Psoas muscle (tissue), 8 donors: ENCODE data around the gene GPRIN3. TPM values are rescaled to one million over a fixed set of nuclear protein-coding genes. Genes with fewer than 3 reads are reported as not detected.

Experiments
- ATAC-seq, 4 donors: fragments of 200-7000 bp; cut with Tn5 transposase; one replicate each; pipeline ENCODE4 v1.9.1; 2020; ENCODE audit warnings: moderate library complexity in 3 of 4, mild to moderate bottlenecking in 2 of 4
- DNase-seq, 2 donors: peaks; one replicate each; pipeline ENCODE4 v3.0.0-alpha.2; 2020
- H3K27ac ChIP-seq: fragments of 200-600 bp; one replicate; pipeline ENCODE4 v1.8.0; 2022
- H3K27me3 ChIP-seq, 3 donors: fragments of 200-600 bp in 1 of 3; one replicate each; pipeline versions ENCODE4 v1.6.1 to v1.8.0; 2013 to 2022; ENCODE audit warnings: low read length in 2 of 3, mild to moderate bottlenecking in 2 of 3, moderate library complexity in 1 of 3; ENCODE audit not compliant: insufficient read depth in 3 of 3
- H3K36me3 ChIP-seq, 2 donors: fragments of 200-600 bp in 1 of 2; one replicate each; pipeline versions ENCODE4 v1.6.1 to v1.8.0; 2013 to 2022; ENCODE audit warnings: low read depth in 1 of 2, mild to moderate bottlenecking in 1 of 2, moderate library complexity in 1 of 2; ENCODE audit not compliant: insufficient read depth in 1 of 2
- H3K4me1 ChIP-seq: fragments of 200-600 bp; one replicate; pipeline ENCODE4 v1.8.0; 2022
- H3K4me3 ChIP-seq: fragments of 200-600 bp; one replicate; pipeline ENCODE4 v1.8.0; 2022; ENCODE audit warnings: mild to moderate bottlenecking
- H3K9me3 ChIP-seq: fragments of 200-600 bp; one replicate; pipeline ENCODE4 v1.8.0; 2022
- WGBS, 3 donors: extraction: QIAGEN DNeasy Blood & Tissue Kit; methylation state at CpG; one replicate each; pipeline versions ENCODE4 v1.1.6 to v1.1.7; 2013; 5-methylcytosine and 5-hydroxymethylcytosine counted together
- intact Hi-C, 2 donors: fragments of 100-400 bp; cut with DNase I; formaldehyde crosslinking; loops; one replicate each; pipeline versions ENCODE4 v1.11.0 to v1.14.2; 2022
- polyA plus RNA-seq, 3 donors: library from polyadenylated mRNA; stranded (reverse); fragments of 200-250 nt; gene quantifications; one replicate each; pipeline ENCODE4 v1.2.3, GENCODE V29; 2013
- total RNA-seq, 4 donors: library from RNA; stranded (reverse); fragmentation: NEBNext Ultra II Directional in 2 of 4; extraction: Animal tissue kit (Norgen Biotek cat#: 25700) in 2 of 4; gene quantifications; one replicate each; pipeline versions ENCODE4 v1.2.1 to v1.2.4, GENCODE V29; 2021 to 2023
- TF ChIP-seq, protein P1 (sequence below): fragments of 200-600 bp; IDR thresholded peaks from one replicate; pipeline ENCODE4 v1.8.0; 2022; ENCODE audit warnings: antibody characterized with exemption
- donor health status: healthy with polysubstance abuse.
- donor health status: DM: no; HTN: no; CAD: no; lungs with moderate emphysema.
- donor health status: Bipolar disorder and iron deficiency.
- donor health status: healthy.
- donor health status: DM: yes; HTN: yes; CAD: no.
- donor health status: DM: no; HTN: no; CAD: no.
- donor health status: DM: no; HTN: no; CAD: no.
- donor health status: DM: yes; HTN: yes; CAD: no.

Gene GPRIN3
- total and polyA plus RNA-seq, 7 donors = 0.30 to 3.0 (median 1.2) TPM

- DNase-seq (no peak), ATAC-seq (no peak)
- H3K27ac ChIP-seq = no peak overlapping the region
- H3K36me3 ChIP-seq = no peaks in the 10 kb centered on the region
- intact Hi-C loops = no loop called here
- TF ChIP-seq, protein P1, sequence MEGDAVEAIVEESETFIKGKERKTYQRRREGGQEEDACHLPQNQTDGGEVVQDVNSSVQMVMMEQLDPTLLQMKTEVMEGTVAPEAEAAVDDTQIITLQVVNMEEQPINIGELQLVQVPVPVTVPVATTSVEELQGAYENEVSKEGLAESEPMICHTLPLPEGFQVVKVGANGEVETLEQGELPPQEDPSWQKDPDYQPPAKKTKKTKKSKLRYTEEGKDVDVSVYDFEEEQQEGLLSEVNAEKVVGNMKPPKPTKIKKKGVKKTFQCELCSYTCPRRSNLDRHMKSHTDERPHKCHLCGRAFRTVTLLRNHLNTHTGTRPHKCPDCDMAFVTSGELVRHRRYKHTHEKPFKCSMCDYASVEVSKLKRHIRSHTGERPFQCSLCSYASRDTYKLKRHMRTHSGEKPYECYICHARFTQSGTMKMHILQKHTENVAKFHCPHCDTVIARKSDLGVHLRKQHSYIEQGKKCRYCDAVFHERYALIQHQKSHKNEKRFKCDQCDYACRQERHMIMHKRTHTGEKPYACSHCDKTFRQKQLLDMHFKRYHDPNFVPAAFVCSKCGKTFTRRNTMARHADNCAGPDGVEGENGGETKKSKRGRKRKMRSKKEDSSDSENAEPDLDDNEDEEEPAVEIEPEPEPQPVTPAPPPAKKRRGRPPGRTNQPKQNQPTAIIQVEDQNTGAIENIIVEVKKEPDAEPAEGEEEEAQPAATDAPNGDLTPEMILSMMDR = no peak
- H3K9me3 ChIP-seq = no peaks in the 10 kb centered on the region
- 66 to 67% (median 66%) methylated on average over 5 of the region's 5 CpGs for WGBS, 3 donors
- H3K4me3 ChIP-seq = no peak overlapping the region
- no peaks in the 10 kb centered on the region for H3K4me1 ChIP-seq
- H3K27me3 ChIP-seq = no peaks in the 10 kb centered on the region
Measured at GRCh38 chr4:89294573-89295269, 12.9 kb downstream of the GPRIN3 start.

GRCh38 chr4:89293299-89293698 is 14.3 kb downstream of the GPRIN3 start:
- no peak overlapping the region for H3K27ac ChIP-seq
- intact Hi-C loops = no loop called here
- TF ChIP-seq, protein P1 = no peak
- no peak for DNase-seq
- H3K36me3 ChIP-seq = no peaks in the 10 kb centered on the region
- no peak for ATAC-seq
- no peaks in the 10 kb centered on the region for H3K9me3 ChIP-seq
- no peaks in the 10 kb centered on the region for H3K27me3 ChIP-seq
- 63 to 75% (median 67%) methylated on average over 4 of the region's 4 CpGs for WGBS, 3 donors
- no peaks in the 10 kb centered on the region for H3K4me1 ChIP-seq
- no peak overlapping the region for H3K4me3 ChIP-seq

DNA sequence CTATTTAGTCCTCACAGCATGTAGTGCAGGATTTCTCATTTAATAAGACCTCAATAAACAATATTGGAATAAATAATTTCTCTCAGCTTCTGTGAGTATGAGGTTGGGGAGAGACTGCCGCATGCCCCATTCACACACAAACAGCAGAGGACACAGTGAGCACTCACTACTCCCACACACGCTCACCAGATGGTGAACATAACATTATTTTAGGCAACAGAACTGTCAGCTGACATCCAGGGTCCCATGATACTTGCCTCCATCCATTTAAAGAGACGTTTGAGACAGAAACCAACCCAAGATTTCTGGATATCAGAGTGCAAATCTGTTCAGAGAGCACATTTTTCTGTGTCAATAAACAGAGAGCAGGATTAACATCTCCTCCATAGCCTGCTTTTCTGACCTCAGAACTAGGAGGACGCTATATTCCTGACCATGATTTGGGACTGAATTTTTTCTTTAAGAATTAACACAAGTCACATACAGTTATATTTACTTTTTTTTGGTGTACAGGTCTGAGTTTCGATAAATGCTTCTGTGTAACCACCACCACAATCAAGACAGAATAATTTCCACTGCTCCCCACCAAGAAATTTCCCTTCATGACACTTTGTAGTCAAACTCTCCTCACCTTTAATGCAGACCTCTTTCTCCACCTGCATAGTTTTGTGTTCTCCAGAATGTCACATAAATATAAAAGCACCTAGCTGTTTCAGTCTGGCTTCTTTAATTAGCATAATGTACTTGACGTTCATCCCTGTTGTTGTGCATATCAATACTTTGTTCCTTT is 16.7 kb downstream of the GPRIN3 start:
- Histone ChIP-seq H3K4me1 (no peaks in the 10 kb centered on the region), H3K27ac (no peak overlapping the region), H3K27me3 (no peaks in the 10 kb centered on the region), H3K4me3 (no peak overlapping the region), H3K9me3 (no peaks in the 10 kb centered on the region), H3K36me3 (no peaks in the 10 kb centered on the region)
- WGBS, 3 donors = 66 to 69% (median 68%) methylated on average over 6 of the region's 6 CpGs
- no peak for ATAC-seq
- intact Hi-C loops = no loop called here
- TF ChIP-seq, protein P1 = no peak
- no peak for DNase-seq

DNA sequence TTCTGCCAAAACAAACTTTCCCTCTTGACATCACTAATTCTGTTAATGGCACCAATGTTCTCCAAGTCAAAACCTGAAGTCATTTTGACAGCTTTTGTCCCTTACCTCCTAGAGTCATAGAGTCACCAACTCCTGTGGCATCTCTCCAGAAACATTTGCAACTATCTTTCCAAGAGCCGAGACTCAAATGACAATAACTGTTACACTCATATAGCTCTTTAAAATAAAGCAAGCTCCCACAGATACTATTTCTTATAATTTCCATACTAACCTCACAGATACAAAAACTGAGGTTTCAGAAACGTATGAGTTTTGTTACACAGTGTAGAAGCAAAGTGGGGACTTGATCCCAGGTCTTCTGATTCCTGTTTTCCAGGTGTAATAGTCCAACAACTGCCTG is 18.3 kb downstream of the GPRIN3 start:
- no peaks in the 10 kb centered on the region for H3K4me1 ChIP-seq
- TF ChIP-seq, protein P1 = no peak
- no peak overlapping the region for H3K27ac ChIP-seq
- no peaks in the 10 kb centered on the region for H3K9me3 ChIP-seq
- WGBS, 3 donors = 72 to 80% (median 76%) methylated on average over 2 of the region's 2 CpGs
- H3K4me3 ChIP-seq = no peak overlapping the region
- DNase-seq (no peak), ATAC-seq (no peak)
- H3K27me3 ChIP-seq = no peaks in the 10 kb centered on the region
- intact Hi-C loops = no loop called here
- H3K36me3 ChIP-seq = no peaks in the 10 kb centered on the region
